Measurements from ENCODE around the gene LRRC75B. TPM values are rescaled to one million over a fixed set of nuclear protein-coding genes. Genes with fewer than 3 reads are reported as not detected.

Gene LRRC75B
- total and polyA plus RNA-seq, 4 donors = 4.4 to 17.9 (median 11.1) TPM

- H3K36me3 ChIP-seq (ENCODE audit: control insufficient read depth in 4 of 4, insufficient read depth in 4 of 4, low read length in 4 of 4) = peaks cover 0 to 11% (median 4%) of the 10 kb centered on the region in 4 donors
- no peak overlapping the region for H3K4me3 ChIP-seq
- no peaks in the 10 kb centered on the region for H3K27me3 ChIP-seq (ENCODE audit: control insufficient read depth in 3 of 3, insufficient read depth in 3 of 3, low read length in 2 of 3)
- WGBS, 2 donors = 45 to 78% methylated on average over 1 of the region's 1 CpG
- no peak overlapping the region for H3K9ac ChIP-seq (ENCODE audit: insufficient read depth in 1 of 2, low read length in 2 of 2)
- DNase-seq = no peak
- no peak overlapping the region for H3K27ac ChIP-seq (ENCODE audit: low read depth in 1 of 2, low read length in 1 of 2)
- H3K4me1 ChIP-seq (ENCODE audit: control insufficient read depth in 5 of 5, insufficient read depth in 5 of 5, low read length in 5 of 5) = peaks cover 0 to 10% (median 6%) of the 10 kb centered on the region in 5 donors
- H3K9me3 ChIP-seq (ENCODE audit: control insufficient read depth in 4 of 4, insufficient read depth in 3 of 4, low read length in 3 of 4) = no peaks in the 10 kb centered on the region
- no peak for ATAC-seq (ENCODE audit: insufficient read depth, low FRiP score)
- no peak for TF ChIP-seq CTCF (IDR thresholded peaks at IDR 0.05; ENCODE audit: control extremely low read depth, extremely low read depth)
These were observed 13.6 kb downstream of the LRRC75B start for GRCh38 chr22:24579258-24579601.

GRCh38 chr22:24578355-24579257 is 14.3 kb downstream of the LRRC75B start:
- DNase-seq (no peak), ATAC-seq (ENCODE audit: insufficient read depth, low FRiP score) (no peak)
- WGBS, 2 donors = 73 to 87% methylated on average over 8 of the region's 8 CpGs
- H3K4me3 ChIP-seq = no peak overlapping the region
- H3K9me3 ChIP-seq (ENCODE audit: control insufficient read depth in 4 of 4, insufficient read depth in 3 of 4, low read length in 3 of 4) = no peaks in the 10 kb centered on the region
- H3K27ac ChIP-seq (ENCODE audit: low read depth in 1 of 2, low read length in 1 of 2) = peak overlapping the region in 1 of 2 donors; percentile 37
- peaks cover 0 to 6% (median 5%) of the 10 kb centered on the region in 5 donors for H3K4me1 ChIP-seq (ENCODE audit: control insufficient read depth in 5 of 5, insufficient read depth in 5 of 5, low read length in 5 of 5)
- no peak overlapping the region for H3K9ac ChIP-seq (ENCODE audit: insufficient read depth in 1 of 2, low read length in 2 of 2)
- H3K36me3 ChIP-seq (ENCODE audit: control insufficient read depth in 4 of 4, insufficient read depth in 4 of 4, low read length in 4 of 4) = peaks cover 3 to 16% (median 8%) of the 10 kb centered on the region in 4 donors
- TF ChIP-seq CTCF (IDR thresholded peaks at IDR 0.05; ENCODE audit: control extremely low read depth, extremely low read depth) = no peak
- no peaks in the 10 kb centered on the region for H3K27me3 ChIP-seq (ENCODE audit: control insufficient read depth in 3 of 3, insufficient read depth in 3 of 3, low read length in 2 of 3)

GRCh38 chr22:24576778-24577177 is 16.1 kb downstream of the LRRC75B start:
- no peak for DNase-seq
- Histone ChIP-seq H3K9ac (ENCODE audit: insufficient read depth in 1 of 2, low read length in 2 of 2) (no peak overlapping the region), H3K9me3 (ENCODE audit: control insufficient read depth in 4 of 4, insufficient read depth in 3 of 4, low read length in 3 of 4) (no peaks in the 10 kb centered on the region), H3K27me3 (ENCODE audit: control insufficient read depth in 3 of 3, insufficient read depth in 3 of 3, low read length in 2 of 3) (no peaks in the 10 kb centered on the region), H3K36me3 (ENCODE audit: control insufficient read depth in 4 of 4, insufficient read depth in 4 of 4, low read length in 4 of 4) (peaks cover 14 to 28% (median 18%) of the 10 kb centered on the region in 4 donors), H3K4me1 (ENCODE audit: control insufficient read depth in 5 of 5, insufficient read depth in 5 of 5, low read length in 5 of 5) (peaks cover 0 to 5% (median 0%) of the 10 kb centered on the region in 5 donors), H3K4me3 (no peak overlapping the region), H3K27ac (ENCODE audit: low read depth in 1 of 2, low read length in 1 of 2) (no peak overlapping the region)
- no peak for ATAC-seq (ENCODE audit: insufficient read depth, low FRiP score)
- no peak for TF ChIP-seq CTCF (IDR thresholded peaks at IDR 0.05; ENCODE audit: control extremely low read depth, extremely low read depth)
- 75 to 93% methylated on average over 1 of the region's 1 CpG for WGBS, 2 donors

All from lung (tissue), 12 donors.